ENCODE data around the gene SQSTM1. TPM values are rescaled to one million over a fixed set of nuclear protein-coding genes. Genes with fewer than 3 reads are reported as not detected.
A peak's percentile ranks its signal among the peaks of the same experiment; 100 is the strongest.
"Not testable (repeated sequence)": the region's sequence is repeated elsewhere in the genome, so short reads cannot be mapped to it uniquely, and the experiment has no call there.

SQSTM1 gene
- polyA plus RNA-seq, 3 donors = 82.0 to 129 (median 104) TPM

DNA sequence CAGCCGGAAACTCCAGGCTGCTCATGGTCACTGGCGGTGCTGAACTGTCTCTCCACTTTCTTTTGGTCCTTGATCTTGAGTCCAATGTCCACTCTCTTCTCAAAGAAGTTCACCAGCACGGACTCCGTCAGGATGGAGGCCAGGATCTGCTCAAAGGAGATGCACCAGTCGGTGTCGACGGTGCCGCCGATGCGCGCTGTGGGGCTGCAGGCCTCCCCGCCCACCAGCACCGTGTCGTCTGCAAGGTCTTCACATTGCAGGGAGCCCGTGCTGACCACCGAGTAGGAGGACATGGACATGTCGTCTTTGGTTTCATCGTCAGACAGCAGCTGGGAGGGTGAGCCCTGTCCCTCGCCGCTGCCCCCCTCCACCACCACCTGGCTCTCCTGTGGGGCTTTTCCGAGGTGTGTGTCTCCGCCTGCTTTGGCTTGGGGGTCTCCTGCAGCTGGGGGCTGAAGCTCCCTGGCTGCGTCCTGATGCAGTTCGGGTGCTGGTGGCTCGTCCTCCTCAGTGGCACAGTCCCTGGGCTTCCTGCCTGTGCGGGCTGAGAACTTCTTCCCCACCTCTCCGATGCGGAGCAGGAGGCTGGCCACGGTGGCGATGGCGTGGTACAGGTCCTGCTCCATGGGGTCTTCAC, 42.9 kb downstream of the SQSTM1 start:
- no peak for DNase-seq (ENCODE audit: extremely low read depth in 1 of 11, low read depth in 9 of 11, low spot score in 4 of 11)

DNA sequence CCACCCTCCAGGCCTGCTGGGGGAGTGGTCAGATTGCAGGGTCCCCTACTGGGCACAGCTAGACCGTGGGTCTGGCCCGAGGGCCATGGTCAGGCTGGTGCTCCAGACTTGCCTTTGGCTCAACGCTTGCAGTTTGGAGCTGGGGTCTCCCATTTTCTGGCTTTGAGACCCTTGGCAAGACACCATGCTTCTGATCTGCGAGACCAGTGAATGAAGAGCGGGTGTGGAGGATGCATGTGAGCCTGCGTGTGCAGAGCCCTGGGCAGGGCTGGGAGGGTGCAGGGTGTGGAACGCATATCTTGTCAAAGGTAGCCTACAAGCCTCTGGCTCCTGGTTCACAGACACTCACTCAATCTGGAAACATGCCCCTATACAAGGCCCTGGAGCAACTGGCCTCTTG, 44.0 kb downstream of the SQSTM1 start:
- no peak for DNase-seq (ENCODE audit: extremely low read depth in 1 of 11, low read depth in 9 of 11, low spot score in 4 of 11)

DNA sequence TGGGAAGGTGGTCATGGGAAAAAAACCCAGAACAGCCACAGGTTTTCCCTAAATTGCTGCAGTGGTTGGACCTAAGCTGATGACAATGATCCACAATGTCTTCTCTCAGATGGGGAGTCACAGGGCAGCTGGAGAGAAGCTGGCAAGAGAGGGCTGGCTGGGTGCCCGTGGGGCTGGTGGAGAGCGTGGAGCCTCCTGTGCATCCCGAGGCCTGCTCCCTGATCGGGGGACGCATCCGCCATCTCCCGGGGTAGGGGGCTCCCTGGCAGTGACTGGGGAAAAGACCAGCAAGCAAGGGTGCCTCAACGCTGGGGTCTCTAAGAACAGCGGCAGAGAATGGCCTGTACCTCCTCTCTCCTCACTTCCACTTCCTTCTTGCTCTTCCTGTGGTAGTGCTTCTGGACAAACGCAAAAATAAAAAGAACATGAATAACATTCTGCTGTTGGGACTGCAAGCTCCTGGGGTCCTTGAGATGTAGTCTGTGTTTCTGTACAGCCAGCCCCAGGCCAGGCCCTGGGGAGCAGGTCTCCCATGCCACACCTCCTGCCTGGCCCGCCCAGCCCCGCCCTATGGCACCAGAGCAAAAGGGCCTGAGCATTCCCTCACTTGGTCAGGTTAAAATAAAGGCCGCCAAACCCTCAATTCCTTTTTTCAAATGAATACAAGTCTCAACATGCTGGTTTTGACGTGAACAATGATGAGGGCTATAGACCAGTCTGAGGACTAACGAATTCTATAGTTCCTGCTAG, 45.0 kb downstream of the SQSTM1 start:
- DNase-seq (ENCODE audit: extremely low read depth in 1 of 11, low read depth in 9 of 11, low spot score in 4 of 11) = no peak

DNA sequence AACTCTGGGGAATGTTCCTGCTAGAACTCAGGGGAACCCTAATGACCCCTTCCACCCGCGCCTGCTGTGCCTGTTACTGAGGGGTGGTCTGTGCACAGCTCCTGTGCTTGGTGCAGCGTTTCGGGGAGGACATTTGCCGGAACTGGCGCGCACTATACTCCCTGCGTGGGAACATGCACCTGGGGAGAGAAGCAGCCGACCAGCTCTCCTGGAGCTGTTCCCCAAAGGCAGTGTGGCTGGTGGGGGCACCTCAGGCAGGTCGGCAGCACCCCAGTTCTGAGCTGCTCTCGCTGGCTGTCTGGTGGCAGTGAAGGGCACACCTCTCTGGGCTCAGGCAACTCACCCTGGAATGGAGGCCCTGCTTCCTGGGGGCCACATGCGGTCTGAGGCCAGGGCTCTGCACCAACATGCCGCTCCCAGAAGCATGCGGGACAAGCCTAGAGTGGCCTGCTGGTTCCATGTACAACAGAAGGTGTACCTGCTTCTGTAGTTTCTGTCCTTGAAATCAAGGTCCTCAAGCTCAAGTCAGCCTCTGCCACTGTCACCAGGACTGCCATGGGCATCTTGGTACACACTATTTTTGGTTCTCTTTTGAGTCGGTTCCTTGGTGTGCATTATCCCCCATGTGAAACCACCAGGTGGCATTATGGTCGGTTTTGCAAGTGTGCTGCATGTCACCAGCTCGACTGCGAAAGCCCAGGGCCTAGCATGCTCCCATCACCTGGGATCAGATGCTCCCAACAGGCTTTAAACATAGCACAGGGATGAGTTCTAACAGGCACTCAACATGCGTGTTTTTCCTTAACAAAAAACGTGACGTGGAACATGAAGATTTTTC, 45.8 kb downstream of the SQSTM1 start:
- no peak for DNase-seq (ENCODE audit: extremely low read depth in 1 of 11, low read depth in 9 of 11, low spot score in 4 of 11)

DNA sequence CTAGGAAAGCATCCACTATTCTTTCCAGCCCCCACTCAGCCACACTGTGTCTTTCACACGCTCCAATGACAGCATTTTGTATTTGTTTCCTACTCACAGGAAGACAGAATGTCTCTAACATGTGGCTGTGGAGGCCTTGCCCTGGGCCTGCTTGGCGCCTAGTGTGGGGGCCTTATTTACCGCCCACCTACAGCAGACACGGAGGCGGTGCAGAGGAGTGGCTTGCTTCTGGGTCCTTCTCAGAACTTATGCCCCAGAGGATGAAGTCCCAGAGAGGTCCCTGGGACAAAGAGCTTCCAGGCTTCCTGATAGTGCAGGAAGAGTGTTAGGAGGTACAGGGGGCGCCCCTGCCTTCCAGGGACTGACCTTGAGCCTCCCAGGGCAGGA, 46.4 kb downstream of the SQSTM1 start:
- DNase-seq (ENCODE audit: extremely low read depth in 1 of 11, low read depth in 9 of 11, low spot score in 4 of 11) = no peak

DNA sequence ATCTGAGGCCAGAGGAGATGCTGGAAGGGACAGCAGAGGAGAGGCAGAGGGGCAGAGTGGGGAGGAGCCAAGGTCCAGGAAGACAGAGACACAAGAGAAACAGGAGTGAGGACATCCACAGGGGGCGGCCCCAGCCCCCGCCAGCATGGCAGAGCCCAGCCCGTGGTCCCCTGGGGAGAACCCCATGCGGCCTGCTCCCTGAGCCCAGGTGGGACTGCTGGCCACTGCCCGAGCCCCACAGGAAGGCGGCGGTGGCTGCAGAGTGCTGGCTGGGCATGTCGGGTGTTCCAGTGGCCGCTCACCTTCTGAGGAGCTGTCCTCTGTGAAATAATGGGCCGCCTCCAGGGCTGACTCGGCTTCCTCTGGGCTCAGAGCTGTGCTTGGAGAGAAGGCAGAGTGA, 46.8 kb downstream of the SQSTM1 start:
- no peak for DNase-seq (ENCODE audit: extremely low read depth in 1 of 11, low read depth in 9 of 11, low spot score in 4 of 11)

DNA sequence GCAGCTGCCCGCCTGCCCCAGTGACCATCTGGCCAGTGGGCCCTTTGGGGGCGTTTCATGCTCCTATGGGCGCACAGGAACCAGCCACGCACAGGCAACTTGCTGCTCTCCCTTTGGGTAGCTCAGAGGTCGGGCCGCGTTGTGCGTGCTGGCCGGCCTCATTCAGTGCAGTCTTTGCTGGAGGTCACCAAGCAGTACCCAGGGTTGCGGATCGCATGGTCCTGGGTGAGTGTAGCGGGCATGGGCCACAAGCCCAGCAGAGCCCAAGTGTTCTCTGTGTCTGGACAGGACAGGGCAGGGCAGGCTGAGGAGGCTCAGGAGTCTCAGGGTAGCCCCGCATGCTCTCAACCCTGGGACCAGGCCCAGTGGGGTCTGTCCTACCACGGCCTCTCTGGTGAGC, 47.8 kb downstream of the SQSTM1 start:
- no peak for DNase-seq (ENCODE audit: extremely low read depth in 1 of 11, low read depth in 9 of 11, low spot score in 4 of 11)

DNA sequence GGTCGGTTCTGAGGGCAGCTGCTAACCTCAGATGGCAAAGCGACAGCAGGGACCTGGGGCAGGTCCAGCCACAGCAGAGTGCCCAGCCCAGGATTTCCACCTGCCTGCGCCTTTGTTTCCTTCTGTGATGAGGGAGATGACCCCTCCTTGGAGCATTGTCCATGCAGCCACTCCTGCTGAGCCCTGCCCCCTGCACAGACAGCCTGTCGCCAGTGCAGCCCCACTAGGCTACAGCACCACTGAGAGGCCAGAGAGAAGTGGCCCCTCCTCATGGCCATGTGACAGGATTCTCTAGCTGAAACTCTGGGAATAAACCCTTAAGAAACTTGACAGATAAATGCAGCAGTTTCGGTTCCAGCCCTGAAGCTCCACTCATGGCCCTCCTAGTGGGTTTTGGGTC, 48.4 kb downstream of the SQSTM1 start:
- no peak for DNase-seq (ENCODE audit: extremely low read depth in 1 of 11, low read depth in 9 of 11, low spot score in 4 of 11)

DNA sequence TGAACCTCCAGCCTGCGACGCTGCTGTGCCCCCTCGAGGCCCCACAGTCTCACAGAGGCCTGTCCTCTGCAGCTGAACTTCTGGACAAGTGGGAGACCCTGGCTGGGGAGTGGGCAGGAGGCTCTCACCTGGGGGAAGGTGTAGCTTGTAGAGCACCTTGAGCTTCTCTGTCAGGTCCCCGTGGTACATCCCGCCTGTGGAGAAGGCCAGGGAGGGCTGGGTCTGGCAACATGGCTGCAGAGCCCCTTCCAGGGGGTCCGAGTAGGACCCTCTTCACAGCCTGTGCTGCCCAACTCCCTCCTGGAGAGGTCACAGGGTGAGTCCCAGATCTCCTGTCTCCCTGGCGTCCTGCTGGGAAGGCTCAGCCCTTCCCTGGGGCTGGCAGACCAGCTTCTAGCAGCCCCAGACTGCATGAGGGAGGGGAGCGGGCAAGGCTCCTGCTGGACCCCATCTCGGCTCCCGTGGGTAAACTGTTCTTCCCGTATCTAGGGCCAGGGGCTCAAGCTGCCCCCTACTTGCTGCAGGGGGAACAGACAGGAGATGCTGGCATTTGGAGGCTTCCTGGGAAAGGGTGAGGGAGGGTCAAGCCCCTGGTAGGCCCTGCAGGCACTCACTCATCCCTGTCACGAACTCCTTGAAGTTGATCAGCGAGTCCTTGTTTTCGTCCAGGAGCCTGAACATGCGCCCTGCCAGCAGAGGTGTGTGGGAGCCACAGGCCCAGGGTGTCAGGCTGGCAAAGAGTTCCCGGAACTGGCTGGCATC, 49.1 kb downstream of the SQSTM1 start:
- no peak for DNase-seq (ENCODE audit: extremely low read depth in 1 of 11, low read depth in 9 of 11, low spot score in 4 of 11)

DNA sequence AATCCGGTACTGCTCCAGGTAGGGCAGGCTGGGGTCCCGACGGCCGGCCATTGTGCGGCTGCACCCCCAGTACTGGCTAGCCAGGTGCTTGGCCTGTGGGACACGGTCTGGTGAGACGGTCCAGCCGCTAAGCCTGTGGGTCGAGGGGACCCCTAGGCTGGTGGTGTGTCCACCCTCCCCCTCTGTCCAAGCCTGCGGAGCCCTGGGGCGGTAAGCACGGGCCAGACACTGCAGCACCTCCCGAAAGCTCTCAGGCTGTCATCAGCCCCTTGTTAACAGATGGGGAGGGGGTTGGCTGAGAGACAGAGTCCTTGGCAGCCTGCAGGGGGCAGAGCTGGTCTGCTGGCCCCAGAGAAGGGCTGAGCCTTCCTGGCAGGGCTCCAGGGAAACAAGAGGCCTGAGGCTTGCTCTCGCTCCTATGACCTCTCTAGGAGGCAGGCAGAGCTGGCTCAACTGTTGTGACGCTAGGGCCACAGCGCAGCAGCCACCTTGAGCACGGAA, 49.7 kb downstream of the SQSTM1 start:
- DNase-seq (ENCODE audit: extremely low read depth in 1 of 11, low read depth in 9 of 11, low spot score in 4 of 11) = peak in 8 of 11 donors; percentile 17 to 64 (median 26)

DNA sequence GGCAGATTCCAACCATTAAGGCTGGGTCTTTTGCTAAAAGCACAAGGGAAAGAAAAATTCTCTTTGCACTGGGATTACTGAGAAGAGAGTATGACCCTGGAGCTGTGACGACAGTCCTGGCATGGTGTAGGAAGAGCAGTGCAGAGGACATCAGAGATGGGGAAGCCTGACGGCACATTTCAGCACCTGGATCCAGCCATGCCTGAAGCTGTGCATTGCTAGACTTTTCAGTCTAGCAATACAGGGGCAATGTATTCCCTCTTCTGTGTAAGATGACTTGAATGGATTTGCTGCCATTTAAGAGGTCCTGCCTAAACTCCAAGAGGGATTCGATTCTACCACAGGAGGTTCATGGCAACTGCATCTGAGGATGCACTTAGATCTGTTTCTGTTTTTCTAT, 50.2 kb downstream of the SQSTM1 start:
- no peak for DNase-seq (ENCODE audit: extremely low read depth in 1 of 11, low read depth in 9 of 11, low spot score in 4 of 11)

DNA sequence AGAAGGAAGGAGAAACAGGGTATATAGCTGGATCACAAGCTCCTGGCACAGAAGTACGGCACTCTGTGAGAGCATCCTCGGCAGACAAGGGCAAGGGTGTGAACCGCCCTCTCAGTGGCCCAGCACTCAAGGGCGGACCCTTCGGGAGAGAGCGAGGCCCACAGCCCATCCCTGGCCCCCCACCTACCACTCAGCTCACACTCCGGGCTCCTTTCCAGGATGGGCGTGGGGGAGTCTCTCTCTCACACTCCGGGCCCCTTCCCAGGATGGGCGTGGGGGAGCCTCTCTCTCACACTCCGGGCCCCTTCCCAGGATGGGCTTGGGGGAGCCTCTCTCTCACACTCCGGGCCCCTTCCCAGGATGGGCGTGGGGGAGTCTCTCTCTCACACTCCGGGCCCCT, 50.8 kb downstream of the SQSTM1 start:
- not testable (repeated sequence) for DNase-seq (ENCODE audit: extremely low read depth in 1 of 11, low read depth in 9 of 11, low spot score in 4 of 11)

DNA sequence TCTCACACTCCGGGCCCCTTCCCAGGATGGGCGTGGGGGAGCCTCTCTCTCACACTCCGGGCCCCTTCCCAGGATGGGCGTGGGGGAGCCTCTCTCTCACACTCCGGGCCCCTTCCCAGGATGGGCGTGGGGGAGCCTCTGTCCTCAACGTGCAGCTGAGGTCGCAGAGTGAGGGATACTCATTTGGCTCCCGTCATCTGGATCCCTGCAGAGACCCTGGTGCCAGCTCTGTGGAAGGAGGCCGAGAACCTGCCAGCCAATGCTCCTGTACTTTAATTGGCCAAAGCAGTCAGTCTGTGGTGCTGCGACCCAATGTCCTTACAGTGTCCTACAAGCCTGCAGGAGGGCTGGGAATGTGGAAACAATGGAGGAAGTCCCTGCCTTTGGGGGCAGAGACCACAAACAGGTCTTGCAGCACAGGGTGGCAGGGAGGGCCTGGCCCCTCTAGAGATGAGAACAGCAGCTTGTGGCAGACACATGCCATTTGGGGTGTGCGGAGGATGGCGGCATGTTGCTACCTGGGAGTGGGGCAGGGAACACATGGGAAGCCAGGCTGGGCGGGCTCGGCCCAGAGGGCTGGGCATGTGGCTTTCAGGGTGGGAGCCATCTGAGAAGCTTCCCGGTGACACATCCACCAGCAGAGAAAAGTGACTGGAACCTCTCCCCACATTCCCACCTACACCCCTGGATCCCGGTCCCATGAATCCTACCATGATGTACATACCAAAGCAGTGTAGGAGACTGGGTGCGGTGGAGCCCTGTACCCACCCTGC, 51.5 kb downstream of the SQSTM1 start:
- DNase-seq (ENCODE audit: extremely low read depth in 1 of 11, low read depth in 9 of 11, low spot score in 4 of 11) = no peak

DNA sequence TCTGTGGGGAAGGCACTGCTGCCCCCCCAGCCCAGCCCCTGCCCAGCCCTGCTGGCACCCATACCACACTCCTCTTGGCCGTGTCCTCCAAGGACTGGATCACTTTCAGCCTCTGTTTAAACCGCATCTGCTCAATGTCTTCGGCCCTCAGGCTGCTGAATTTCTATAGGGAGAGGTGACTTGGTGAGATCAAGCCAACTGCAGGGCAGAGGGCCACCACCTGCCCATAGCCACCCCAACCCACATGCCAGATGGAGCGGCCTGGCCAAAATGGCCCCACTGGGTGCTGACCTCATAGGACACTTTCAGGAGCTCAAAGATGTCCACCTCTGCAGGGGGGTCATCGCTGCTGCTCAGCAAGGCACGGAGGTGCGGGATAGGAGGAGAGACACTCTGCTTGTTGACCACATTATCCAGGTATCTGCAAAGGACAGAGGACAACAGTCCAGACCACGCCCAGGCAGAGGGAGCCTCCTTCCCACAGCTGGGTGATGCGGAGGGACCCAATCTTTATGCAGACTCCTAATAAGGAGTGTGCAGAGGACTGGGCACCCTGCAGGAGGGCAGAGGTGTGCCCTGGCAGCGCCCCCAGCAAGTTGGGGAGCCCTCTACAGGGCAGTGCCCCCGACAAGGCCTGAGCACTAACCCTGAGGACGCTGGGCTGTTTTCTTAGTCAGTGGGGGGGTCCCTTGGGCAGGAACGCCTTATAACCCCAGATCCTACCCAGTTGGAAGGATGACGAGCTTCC, 52.3 kb downstream of the SQSTM1 start:
- no peak for DNase-seq (ENCODE audit: extremely low read depth in 1 of 11, low read depth in 9 of 11, low spot score in 4 of 11)

DNA sequence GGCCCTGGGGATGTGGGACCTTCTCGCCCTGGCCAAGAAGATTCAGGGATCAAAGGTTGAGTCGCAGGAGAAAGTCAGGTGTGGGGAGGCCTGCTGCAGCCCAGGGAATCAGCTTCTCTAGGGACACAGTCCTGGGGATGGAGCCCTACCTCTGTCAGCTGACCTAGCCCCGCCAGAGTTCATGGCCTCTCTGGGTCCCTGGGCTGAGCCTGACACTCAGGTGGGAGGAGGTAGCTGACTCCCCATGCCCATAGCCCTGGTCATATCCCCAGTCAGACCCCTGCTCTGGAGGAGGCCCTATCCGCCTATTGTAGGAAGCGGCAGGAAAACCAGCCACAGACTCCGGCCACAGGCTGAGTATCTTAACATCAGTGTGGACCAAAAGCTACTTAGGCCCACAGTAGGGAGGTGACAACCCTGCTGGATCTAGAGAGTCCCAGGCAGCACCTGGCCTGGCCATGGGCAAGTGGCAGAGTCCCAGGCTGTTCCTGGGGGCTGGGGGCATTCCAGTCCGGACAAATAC, 52.9 kb downstream of the SQSTM1 start:
- DNase-seq (ENCODE audit: extremely low read depth in 1 of 11, low read depth in 9 of 11, low spot score in 4 of 11) = no peak

DNA sequence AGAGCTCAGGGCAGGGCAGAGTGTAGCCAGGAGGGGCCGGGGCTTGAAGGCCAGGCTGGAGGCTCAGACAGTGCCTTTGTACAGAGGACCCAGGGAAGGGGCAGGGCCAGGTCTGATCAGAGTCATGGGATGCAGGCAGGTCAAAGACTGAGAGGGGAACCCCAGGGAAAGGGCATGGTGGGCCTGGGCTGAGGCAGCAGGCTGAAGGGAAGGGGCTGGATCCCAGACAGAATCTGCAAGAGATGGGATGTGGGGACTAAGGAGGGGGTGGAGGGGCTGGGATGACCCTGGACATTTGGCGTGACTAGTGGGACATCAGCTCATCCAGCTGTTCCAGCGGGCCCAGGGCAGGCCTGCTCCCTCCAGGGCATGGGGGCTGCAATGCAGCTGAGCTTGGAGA, 53.4 kb downstream of the SQSTM1 start:
- DNase-seq (ENCODE audit: extremely low read depth in 1 of 11, low read depth in 9 of 11, low spot score in 4 of 11) = no peak

DNA sequence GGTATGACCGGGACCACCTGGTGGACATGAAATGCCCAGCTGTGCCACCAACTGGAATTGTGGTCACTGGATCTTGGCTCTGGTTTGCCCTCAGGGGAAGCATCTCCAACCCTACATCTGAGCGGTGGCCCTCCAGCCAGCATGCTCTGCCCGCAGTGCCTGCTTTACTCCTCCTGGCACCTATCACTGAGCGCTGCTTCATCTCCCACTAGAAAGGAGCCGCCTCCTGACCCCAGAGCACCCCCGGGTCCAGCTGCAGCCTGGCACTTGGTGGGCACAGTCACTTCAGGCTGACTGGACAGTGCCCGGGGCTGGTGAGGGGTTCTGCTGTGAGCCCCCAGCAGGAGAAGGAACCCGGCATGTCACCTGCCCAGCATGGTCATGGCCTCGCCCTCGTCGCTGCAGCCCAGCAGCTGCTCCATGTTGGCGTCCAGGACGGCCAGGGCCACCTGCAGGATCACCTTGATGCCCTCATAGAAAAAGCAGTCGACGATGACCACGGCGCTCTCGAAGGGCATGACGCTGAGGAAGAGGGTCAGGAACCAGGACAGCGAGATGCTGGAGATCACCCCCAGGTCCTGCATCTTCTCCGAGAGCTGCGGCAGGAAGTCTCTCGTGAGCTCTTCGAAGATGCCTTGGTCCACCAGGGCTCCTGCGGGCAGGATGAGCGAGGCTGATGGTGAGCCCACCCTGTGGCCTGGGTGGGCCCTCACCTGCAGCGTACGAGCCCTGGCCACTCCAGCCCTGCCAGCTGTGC, 54.0 kb downstream of the SQSTM1 start:
- DNase-seq (ENCODE audit: extremely low read depth in 1 of 11, low read depth in 9 of 11, low spot score in 4 of 11) = no peak
